Tibial nerve (tissue), 3 donors: ENCODE results near the gene FLRT1.

Source experiments
- CTCF ChIP-seq, 5 experiments: fragments of 200-600 bp in 3 of 5; fragments of 450-650 bp in 2 of 5; sonication (generic) in 3 of 5; IDR thresholded peaks; one replicate each; pipeline ENCODE4 v1.5.1; 2016 to 2019; ENCODE audit warnings: antibody characterized with exemption in 5 of 5, mild to moderate bottlenecking in 3 of 5, moderate library complexity in 2 of 5
- POLR2A ChIP-seq, 2 donors: fragments of 450-650 bp; IDR thresholded peaks; one replicate each; pipeline ENCODE4 v1.6.1; 2017; ENCODE audit warnings: antibody characterized with exemption in 2 of 2, mild to moderate bottlenecking in 2 of 2, moderate library complexity in 2 of 2

DNA sequence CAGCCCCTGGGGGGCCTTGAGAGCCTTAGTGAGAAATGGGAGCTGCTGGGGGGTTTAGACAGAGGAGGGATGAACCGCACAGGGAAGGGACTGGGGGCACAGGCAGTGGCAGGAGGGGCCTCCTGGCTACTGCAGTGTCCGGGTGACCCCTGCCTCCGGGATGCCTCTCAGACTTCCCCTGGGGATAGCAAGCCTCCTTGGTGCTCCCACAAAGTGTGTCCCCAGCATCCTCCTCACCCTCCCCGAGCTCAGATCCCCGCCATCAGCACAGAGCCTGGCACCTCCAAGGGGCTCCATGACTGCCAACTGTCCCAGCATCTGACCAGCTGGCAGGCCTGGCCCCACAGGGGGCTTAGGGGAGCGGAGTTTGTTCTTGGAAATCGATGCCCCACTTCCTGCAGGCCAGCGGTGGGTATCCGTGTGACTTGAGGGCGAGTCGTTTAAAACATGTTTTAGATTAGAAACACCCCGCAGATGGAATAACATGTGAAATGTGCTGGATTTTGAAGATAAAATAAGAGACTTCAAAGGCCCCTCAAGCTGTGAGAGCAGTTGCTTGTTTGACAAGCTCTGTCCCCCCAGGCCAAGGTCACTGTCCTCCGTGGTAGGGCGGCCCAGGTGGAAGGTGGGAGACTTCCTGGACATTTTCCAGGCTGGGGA is 13.5 kb upstream of the FLRT1 start:
- TF ChIP-seq CTCF (IDR thresholded peaks at IDR 0.05), result no peak
- TF ChIP-seq POLR2A (IDR thresholded peaks at IDR 0.05), result no peak
